RPMI7951 (cell line): ENCODE data around the gene WDR4. TPM values are rescaled to one million over a fixed set of nuclear protein-coding genes. Genes with fewer than 3 reads are reported as not detected.
"Not testable (repeated sequence)": the region's sequence is repeated elsewhere in the genome, so short reads cannot be mapped to it uniquely, and the experiment has no call there.

ENCODE experiments used
- DNase-seq: peaks from one replicate; pipeline ENCODE4 v3.0.0-alpha.2; 2012; ENCODE audit warnings: low read depth
- total RNA-seq: library from RNA; depleted of rRNA; stranded (reverse); fragments of >200 nt; shearing (Covaris generic); gene quantifications from 2 replicates; pipeline ENCODE4 v1.2.3, GENCODE V29; 2014

Gene WDR4
- total RNA-seq, 1 experiment from 2014 or later = 4.8 TPM

DNA sequence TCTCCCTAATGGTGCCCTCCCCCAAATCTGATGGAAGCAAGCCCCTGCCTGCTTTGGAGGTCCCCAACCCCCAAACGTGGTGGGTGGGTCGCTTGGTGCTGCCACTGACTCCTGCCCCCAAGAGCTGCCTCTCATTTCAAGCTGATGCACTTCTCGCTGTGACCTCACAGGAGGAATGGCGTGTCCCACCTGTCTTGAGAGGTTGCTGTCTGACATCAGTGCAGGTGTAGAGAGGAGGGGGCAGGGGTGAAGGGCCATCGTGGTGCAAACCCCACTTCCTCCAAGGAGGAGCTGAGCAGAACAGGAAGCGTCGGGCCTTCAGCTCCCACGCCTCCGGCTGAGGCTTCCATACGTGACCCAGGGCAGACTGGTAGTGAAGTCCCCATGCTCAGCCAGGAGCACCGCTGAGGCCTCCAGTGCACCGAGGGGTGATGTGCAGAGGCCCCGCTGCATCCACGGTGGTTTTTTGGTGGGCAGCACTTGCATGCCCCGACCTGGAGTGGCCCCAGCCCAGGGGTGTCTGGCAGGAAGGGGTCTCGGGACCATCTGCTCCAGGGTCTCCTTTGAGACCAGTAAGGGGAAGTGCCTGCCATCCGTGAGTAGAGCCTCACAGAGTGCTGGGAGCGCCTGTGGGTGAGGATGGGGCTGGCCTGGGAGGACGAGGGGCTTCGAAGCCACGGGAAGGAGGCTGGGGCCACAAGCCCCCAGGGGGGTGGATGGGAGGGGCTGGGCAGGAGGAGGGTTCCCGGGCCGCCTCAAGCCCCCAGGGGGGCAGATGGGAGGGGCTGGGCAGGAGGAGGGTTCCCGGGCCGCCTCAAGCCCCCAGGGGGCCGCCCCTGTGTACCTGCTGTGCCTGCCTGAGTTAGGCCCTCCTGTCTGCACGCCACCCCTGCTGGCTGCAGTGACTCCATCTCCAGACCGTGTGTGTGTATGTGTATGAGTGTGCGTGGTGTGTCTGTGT lies 39.8 kb downstream of the WDR4 start:
- no peak for DNase-seq

DNA sequence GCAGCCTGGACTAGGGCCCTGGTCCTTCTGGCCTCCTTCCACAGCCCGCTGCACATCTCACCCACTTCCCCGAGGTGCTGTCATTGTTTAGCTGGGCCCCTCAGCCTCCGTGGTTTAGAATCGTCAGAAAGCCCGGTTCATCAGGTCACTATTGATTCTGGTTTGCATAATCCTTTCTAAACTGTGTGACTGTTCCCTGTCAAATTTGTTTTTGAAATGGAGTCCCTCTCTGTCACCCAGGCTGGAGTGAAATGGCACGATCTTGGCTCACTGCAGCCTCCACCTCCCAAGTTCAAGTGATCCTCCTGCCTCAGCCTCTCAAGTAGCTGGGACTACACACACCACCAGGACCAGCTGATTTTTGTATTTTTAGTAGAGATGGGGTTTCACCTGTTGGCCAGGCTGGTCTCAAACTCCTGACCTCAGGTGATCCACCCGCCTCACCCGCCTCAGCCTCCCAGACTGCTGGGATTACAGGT lies 41.1 kb downstream of the WDR4 start:
- not testable (repeated sequence) for DNase-seq

- DNase-seq = no peak
Observed at GRCh38 chr21:42837421-42838211, 41.7 kb downstream of the WDR4 start.

DNA sequence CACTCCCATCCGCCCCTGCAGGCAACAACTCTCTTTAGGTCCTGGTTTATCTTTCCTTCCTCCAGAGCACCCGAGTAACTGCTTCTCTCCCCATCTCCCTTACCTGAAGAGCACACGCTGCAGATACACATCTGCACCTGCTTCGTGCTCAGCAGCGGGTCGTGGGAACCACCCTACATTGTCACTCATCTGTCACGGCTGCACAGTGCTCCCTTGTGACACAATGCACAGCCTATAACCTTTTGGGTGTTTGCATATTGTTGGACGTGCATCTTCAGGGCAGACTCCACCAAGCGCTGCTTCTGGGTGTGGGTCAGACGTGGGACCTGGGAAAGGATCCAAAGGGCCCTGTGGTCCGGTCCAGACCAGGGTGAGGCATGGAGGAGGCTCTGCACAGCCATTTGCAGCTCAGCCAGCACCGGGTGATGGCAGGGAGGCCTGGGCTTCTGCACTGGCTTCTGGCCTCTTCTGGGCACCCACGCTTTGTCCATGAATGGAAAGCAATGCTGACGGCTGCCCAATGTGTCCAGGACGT lies 42.5 kb downstream of the WDR4 start:
- DNase-seq = no peak

GRCh38 chr21:42836402-42836666 lies 43.0 kb downstream of the WDR4 start:
- no peak for DNase-seq

DNA sequence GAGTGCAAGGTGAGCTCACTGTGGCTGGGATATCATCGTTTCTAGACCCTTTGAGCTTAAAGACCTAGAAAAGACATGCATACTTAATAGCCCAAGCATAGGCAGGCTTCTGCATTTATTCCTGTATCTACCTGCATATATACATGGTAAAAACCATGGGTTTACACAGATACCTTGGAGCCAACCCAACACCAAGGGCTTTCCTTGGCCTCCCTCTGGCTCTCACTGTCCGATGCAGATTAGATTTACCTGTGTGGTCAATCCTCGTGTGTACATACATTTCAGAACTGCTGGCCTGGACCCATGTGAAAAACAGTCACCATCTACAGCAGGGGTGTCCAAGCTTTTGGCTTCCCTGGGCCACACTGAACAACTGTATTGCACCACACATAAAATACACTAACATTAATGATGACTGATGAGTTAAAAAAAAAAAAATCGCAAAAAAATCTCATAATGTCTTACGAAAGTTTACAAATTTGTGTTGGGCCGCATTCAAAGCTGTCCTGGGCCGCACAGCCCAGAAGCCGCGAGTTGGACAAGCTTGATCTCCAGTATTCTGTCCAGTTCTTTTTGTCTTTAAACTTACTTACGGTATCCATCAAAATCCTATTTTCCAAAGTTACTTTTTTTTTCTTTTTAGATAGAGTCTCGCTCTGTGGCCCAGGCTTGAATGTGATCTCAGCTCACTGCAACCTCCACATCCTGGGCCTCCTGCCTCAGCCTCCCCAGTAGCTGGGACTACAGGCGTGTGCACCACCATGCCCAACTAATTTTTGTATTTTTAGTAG lies 43.5 kb downstream of the WDR4 start:
- no peak for DNase-seq

DNA sequence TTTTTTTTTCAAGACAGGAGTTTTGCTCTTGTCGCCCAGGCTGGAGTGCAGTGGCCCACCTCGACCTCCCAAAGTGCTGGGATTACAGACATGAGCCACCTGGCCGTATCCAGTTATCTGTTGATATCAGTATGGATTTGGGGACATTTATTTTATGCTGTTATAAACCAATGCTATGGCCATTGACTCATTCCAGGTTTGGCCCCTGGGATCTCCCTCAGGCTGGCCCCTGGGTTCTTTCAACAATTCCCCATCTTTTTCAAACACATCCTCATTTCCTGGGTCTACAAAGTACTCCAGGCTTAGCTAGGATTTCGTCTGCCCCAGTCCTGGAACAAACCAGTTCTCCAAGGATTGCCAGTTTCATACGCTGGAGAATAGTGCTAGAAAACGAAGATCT lies 44.1 kb downstream of the WDR4 start:
- DNase-seq = no peak

GRCh38 chr21:42834726-42835191 lies 44.6 kb downstream of the WDR4 start:
- no peak for DNase-seq

DNA sequence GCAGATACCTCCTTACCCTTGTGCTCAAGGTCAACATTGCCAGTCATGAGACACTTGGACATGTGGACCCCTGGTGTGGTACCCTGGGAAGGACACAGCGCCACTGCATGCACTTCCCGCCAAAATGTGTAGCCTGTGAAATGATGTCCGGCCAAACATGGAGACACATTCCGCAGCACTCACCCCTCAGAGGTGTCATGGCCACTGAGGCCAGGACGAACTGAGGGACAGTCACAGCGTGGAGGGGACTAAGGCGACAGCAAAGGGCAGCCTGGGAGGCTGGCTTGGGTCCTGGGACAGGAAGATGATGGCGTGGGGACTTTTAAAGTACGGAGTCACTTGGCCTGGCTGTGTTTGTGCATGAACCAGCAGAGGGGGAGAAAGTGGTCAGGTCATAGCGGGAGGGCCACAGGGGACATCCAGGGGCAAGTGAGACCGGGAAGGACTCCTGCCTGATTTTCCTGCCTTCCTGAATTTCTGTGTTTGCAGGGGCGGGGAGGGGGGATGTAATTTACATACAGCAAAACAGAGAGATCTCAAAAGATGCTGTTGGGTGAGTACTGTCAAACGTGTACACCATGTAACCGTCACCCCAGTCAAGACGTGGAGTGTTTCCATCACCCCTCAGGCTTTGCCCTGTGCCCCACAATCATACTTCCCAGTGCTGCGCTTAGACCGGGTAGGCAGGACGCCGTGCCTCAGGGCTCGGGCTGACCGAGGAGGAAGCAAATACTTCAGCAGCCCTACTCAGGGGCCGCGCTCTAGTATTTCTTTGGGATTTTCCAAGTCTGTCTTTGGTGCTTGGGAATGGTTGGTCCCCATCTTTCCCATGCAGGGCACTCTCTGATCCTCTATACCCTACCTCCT lies 45.2 kb downstream of the WDR4 start:
- DNase-seq = no peak

- peak; percentile 26 for DNase-seq
Observed at GRCh38 chr21:42833439-42833815, 45.9 kb downstream of the WDR4 start.

DNA sequence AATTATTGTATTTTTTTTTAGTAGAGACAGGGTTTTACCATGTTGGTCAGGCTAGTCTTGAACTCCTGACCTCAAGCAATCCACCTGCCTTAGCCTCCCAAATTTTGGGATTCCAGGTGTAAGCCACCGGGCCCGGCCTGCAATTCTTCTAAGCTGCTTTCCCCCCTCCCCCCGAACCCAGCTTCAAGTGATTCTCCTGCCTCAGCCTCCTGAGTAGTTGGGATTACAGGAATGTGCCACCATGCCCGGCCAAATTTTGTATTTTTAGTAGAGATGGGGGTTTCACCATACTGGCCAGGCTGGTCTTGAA lies 47.1 kb downstream of the WDR4 start:
- DNase-seq = not testable (repeated sequence)

DNA sequence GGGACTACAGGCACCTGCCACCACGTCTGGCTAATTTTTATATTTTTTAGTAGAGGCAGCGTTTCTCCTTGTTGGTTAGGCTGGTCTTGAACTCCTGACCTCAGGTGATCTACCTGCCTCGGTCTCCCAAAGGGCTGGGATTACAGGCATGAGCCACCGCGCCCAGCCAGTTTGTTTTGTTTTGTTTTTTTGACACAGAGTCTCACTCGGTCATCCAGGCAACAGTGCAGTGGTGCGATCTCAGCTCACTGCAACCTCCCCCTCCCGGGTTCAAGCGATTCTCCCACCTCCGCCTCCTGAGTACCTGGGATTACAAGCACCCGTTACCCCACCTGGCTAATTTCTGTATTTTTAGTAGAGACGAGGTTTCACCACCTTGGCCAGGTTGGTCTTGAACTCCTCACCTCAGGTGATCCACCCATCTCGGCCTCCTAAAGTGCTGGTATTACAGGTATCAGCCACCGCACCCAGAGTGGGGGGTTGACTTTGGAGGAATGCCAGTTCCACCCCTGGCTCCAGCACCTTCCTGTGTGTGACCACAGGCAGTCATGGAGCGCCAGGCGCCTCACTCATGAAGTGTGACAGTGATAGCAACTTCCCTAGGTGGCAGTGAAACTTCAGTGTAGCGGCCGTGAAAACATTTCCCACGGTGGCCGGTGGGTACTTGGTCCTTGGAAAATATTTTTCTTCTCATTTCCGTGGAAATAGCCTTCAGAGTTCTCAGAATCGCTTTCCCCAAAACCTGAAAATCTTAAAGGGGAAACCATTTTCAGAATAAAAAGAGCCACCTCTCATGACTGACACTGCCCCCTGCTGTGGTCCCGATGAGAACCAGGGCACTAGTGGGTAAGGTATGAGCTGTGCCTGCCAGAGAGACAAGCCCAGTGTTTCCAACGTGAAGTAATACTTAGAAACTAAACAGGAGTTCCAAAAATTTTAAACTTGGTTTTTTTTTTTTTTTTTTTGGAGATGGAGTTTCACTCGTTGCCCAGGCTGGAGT lies 48.6 kb downstream of the WDR4 start:
- no peak for DNase-seq

DNA sequence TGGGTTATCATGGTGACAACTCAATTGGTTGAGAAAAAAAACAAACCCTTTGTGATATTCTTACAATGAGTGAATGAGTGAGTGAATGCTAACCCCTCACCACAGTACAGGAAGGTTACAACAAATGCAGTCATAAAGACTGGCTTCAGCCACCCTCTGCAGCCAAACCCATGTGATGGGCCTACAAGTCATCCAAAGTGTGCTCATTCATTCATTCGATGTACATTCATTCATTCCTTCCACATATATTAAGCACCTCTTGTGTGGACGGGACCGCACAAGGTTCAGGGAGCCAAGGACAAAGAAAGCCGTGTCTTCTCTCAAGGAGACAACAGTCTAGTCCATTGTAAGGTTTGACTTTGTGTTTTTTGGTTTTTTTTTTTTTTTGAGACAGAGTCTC lies 49.4 kb downstream of the WDR4 start:
- no peak for DNase-seq

DNA sequence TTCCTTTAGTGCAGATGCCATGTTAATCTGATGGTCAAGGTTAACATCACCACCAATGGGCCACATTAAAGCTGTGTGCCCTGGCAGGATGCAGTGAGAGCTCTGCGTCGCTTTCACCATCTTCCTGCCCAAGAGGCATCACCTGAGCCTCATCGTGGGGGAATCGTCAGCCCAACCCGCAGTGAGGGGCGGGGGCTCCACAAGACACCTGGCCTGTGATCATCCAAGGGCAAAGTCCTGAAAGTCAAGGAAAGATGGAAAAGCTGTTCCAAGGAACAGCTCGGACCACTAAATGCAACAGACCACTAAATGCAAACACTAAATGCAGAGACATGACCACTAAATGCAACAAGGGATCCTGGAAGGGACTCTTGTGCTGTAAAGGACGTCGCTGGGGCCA lies 49.9 kb downstream of the WDR4 start:
- no peak for DNase-seq

- DNase-seq = no peak
Observed at GRCh38 chr21:42827588-42827987, 51.8 kb downstream of the WDR4 start.

DNA sequence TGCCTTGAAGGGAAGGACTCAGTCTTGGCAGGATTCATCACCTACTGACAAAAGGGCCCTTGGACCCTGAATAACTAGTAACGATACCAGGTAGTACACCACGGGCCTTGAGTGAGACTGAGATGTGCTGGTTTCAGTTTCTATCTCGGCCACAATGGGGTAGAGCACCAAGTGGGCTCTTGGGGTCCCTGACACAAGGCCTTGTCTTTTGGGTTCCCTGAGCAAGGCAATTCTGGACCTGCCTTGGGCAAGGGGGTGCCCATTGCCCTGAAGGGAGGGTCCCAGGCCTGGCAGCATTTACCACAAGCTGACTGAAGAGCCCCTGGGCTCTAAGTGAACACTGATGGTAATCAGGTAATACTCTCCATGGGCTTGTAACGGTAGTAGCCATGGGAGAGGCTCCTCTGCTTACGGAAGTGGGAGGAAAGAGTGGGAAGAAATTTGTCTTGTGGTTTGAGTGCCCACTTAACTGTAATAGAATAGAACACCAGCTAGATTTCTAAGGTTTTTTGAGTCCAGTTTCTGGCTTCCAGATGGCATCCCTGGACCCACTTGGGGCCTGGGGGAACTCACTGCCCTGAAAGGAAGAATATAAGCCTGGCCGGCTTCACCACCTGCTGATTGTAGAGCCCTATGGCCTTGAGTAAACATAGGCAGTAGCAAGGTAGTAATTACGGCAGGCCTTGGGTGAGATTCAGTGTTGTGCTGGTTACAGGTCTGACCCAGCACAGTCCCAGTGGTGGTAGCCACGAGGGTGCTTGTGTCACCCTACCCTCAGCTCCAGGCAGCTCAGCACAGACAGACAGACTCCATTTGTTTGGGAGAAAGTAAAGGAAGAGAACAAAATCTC lies 58.5 kb downstream of the WDR4 start:
- DNase-seq = no peak

DNA sequence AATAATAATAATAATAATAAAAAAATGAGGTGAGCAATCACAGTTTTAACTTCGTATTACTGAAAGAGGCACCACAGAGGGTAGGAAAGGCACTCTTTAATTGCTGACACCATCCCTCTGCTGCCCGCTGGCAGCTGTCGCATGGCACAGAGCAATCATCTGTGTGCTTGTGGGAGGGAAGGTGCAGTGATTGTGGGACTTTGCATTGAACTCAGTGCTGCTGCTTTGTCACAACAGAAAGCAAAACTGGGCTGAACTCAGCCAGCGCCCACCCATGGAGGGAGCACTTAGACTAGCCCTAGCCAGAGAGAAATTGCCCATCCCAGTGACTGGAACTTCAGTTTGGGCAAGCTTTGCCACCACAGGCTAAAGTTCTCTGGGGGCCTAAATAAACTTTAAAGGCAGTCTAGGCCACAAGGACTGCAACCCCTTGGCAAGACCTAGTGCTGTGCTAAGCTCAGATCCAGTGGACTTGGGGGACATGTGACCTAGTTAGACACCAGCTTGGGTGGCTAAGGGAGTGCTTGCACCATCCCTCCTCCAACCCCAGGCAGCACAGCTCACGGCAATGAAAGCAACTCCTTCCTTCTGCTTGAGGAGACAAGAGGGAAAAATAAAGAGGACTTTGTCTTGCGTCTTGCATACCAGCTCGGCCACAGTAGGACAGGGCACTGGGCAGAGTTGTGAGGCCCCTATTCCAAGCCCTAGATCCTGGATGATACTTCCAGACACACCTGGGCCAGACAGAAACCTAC lies 59.3 kb downstream of the WDR4 start:
- no peak for DNase-seq

DNA sequence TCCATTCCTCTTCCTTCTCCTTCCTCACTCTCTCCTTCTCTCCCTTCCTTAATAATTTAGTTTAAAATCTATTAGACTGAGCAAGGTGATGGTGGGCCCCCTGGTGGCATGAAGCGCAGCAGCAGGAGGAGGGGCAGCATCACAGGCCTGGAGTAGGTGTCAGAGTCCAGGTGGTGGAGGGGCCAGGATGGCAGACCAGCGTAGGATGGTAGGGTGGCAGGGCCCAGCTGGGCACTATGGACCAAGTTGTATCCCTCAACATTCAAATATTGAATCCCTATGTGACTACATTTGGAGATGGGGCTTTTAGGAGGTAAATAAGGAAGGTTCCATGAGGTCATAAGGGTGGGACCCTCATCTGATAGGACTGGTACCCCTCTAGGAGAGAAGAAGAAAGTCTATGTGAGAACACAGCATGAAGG lies 61.0 kb downstream of the WDR4 start:
- DNase-seq = peak; percentile 18
